ENCODE measurements around the gene PTCH1.
A peak's percentile ranks its signal among the peaks of the same experiment; 100 is the strongest.

Gene PTCH1

DNA sequence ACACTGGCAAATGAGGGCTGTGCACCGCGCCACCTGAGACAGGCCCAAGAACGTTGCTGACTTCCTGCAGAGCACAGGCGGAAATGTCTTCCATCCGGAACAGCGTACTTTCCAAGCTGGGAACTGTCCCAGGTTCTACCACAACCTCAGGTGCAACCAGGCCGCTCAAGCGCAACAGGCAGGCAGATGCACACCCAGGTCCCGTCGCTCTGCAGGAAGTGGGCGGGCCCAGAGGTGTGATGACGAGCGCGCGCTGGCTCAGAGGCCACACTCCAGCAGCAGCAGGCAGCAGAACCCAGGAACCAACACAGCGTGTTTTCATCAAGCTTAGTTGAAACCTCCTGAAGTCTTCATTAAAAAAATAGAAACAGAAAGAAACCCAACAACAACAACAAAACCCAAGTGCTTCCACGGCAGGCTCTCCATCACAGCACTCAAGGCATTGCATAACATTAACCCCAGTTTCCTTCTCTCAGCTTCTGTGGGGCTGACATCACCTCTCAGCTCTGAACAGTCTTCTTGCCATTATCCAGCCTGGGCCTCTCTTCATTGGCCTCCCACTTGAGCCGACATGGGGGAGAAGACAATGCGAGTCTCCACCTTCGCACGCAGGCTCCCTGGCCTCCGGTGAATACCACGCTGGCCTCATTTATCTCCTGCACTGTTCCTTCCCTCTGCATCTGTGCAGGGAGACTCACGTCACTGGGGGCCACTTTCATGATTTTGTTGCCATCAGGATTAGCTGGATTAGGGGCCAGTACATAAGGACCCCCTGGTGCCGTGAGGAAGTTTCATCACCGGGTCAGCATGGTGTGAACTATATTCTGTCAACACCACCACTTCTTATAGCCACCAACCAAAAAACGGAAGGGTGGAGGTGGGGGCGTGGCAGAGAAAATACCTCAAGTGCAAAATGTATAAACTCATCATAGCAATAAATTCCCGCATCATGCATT is 22.1 kb downstream of the PTCH1 start:
- POLR2A ChIA-PET (ENCODE audit: low non-redundant PET) = no interaction called here
- TF ChIP-seq, protein P1, sequence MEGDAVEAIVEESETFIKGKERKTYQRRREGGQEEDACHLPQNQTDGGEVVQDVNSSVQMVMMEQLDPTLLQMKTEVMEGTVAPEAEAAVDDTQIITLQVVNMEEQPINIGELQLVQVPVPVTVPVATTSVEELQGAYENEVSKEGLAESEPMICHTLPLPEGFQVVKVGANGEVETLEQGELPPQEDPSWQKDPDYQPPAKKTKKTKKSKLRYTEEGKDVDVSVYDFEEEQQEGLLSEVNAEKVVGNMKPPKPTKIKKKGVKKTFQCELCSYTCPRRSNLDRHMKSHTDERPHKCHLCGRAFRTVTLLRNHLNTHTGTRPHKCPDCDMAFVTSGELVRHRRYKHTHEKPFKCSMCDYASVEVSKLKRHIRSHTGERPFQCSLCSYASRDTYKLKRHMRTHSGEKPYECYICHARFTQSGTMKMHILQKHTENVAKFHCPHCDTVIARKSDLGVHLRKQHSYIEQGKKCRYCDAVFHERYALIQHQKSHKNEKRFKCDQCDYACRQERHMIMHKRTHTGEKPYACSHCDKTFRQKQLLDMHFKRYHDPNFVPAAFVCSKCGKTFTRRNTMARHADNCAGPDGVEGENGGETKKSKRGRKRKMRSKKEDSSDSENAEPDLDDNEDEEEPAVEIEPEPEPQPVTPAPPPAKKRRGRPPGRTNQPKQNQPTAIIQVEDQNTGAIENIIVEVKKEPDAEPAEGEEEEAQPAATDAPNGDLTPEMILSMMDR (conservative IDR thresholded peaks at IDR 0.05; ENCODE audit: low read depth) = no peak
- peak; percentile 66 for DNase-seq (ENCODE audit: low spot score)
- peak overlapping the region; percentile 64 for H3K27ac ChIP-seq
- CTCF ChIA-PET = no interaction called here

DNA sequence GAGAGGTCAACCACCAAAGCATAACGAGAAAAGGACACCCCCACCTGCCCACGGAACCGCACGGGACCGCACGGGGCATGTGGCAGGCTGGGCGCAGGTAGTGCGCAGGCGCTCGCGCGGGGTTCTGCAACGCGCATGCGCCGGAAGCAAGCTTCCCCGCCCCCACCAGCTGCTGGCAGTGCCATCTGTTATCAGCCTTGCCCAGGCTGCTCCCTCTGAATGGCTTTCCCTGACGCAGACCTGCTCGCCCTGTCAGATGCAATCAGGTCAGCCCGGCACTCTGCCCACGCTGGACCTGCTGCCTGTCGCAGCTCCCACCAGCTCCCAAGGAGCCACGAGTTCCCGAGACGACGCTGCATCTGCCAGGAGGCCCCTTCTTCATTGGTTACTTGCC is 22.8 kb downstream of the PTCH1 start:
- TF ChIP-seq, protein P1 (conservative IDR thresholded peaks at IDR 0.05; ENCODE audit: low read depth) = no peak
- ChIA-PET POLR2A (ENCODE audit: low non-redundant PET) (no interaction called here), CTCF (no interaction called here)
- no peak for DNase-seq (ENCODE audit: low spot score)
- H3K27ac ChIP-seq = peak overlapping the region; percentile 64

DNA sequence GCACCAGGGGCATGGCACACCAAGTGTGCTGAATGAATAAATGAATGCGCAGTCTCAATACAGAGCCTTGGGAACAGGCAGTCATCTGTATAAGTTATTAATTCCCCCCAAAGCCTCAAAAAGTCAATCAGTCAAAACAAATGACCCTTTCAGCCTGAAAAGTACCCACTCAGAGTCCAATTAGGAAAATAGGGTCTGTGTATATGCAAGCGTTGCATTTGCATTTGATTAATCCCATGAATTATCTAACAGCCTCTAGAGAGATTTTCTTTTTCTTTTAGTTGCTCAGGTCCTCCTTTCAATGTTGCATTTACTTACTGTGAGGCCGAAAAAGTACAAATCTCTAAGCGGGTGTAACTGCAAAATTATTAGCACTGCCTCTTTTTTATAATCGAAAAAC is 23.4 kb downstream of the PTCH1 start:
- H3K27ac ChIP-seq = no peak overlapping the region
- TF ChIP-seq, protein P1 (conservative IDR thresholded peaks at IDR 0.05; ENCODE audit: low read depth) = no peak
- POLR2A ChIA-PET (ENCODE audit: low non-redundant PET) = no interaction called here
- CTCF ChIA-PET = no interaction called here
- no peak for DNase-seq (ENCODE audit: low spot score)

DNA sequence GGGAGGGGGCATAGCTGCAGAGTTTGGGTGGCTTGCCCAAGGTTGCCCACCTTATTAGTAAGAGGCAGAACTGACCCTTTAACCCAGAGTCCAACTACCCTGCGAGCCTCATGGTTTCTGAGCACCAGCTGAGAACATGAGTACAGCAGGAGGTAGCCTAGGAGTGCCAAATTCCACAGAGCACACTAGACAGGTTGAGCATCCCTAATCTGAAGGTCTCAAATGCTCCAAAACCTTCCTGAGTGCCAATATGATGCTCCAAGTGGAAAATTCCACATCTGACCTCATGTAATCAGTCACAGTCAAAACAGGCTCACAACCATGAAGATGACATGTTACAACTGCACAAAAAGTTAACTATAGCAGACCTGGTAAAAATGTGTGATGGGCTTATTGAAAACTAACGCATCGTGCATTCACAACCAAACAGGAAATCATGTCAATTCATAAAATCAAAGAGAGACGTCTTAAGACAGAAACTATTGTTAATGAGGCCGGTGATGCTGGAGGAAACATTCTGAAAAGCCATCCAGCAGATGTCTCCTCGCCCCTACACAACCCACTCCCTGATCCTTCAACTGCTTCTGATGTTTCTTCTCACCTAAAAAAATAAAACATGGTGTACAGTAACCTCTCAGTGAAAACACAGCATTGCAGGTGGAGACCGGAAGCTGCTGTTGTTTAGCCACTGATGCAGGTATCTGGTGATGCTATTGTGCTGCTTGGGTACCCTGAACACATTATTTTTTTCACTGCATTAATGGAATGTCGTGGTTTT is 25.0 kb downstream of the PTCH1 start:
- ChIA-PET POLR2A (ENCODE audit: low non-redundant PET) (no interaction called here), CTCF (no interaction called here)
- no peak for DNase-seq (ENCODE audit: low spot score)
- TF ChIP-seq, protein P1 (conservative IDR thresholded peaks at IDR 0.05; ENCODE audit: low read depth) = no peak
- no peak overlapping the region for H3K27ac ChIP-seq

DNA sequence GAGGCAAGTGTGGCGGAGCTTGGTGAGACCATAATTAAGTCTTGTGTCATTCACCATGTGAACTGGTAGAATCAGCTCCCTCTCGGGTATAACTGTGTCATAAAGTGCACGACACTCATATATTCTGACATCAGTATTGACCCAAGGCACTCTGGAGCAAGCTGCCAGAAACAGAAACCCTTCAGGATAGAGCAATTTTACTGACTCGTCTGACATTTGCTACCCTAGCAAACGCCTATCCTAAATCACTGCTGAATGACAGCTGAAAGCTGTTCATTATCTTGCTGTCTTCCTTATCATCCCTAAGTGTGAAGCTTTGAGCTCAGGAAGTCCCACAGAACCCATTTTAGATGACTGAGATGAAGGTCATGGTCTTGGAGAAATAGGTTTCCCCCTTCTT is 27.8 kb downstream of the PTCH1 start:
- no peak for DNase-seq (ENCODE audit: low spot score)
- CTCF ChIA-PET = no interaction called here
- H3K27ac ChIP-seq = no peak overlapping the region
- POLR2A ChIA-PET (ENCODE audit: low non-redundant PET) = no interaction called here
- TF ChIP-seq, protein P1 (conservative IDR thresholded peaks at IDR 0.05; ENCODE audit: low read depth) = no peak

DNA sequence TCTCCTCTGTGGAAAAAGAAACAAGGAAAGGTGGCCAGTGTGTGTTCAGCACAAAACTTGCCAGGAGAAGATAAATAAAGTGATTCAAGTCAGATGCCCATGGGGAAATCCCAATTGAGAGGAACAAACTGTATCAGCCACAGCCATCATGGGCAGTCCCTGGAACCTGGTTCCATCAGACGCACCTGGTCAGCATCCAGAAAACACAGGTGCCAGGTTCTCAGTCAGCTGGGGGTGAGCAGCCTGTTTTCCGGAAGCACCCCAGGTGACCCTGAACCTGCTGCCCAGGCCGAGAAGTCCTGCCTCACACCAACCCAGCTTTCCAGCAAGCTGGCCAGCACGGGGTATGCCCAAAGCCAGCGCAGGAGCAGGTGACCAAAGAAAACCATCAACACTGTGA is 30.5 kb downstream of the PTCH1 start:
- TF ChIP-seq, protein P1 (conservative IDR thresholded peaks at IDR 0.05; ENCODE audit: low read depth) = no peak
- no peak overlapping the region for H3K27ac ChIP-seq
- POLR2A ChIA-PET (ENCODE audit: low non-redundant PET) = no interaction called here
- CTCF ChIA-PET = no interaction called here
- no peak for DNase-seq (ENCODE audit: low spot score)

Measured in RWPE1 (cell line).